T-helper 2 cell treated with Interferon-gamma antibody and Interleukin-4, amounts not matched to agents 5 μg/mL and 100 μg/mL, for 36 hours (primary cell): ENCODE data around the gene CYS1.

Experiments
- DNase-seq: peaks from one replicate; pipeline ENCODE4 v3.0.0; 2021; ENCODE audit warnings: low spot score
- H3K27ac Mint-ChIP-seq: one replicate; pipeline ENCODE4 v1.8.0; 2021; ENCODE audit warnings: mild to moderate bottlenecking, mixed read lengths
- H3K27me3 Mint-ChIP-seq: one replicate; pipeline ENCODE4 v1.8.0; 2021; ENCODE audit warnings: low read depth, mixed read lengths
- H3K36me3 Mint-ChIP-seq: one replicate; pipeline ENCODE4 v1.8.0; 2021; ENCODE audit warnings: low read depth, mixed read lengths
- H3K4me1 Mint-ChIP-seq: one replicate; pipeline ENCODE4 v1.8.0; 2021; ENCODE audit warnings: low read depth, mixed read lengths
- H3K4me3 Mint-ChIP-seq: one replicate; pipeline ENCODE4 v1.8.0; 2022; ENCODE audit warnings: mild to moderate bottlenecking, moderate library complexity, mixed read lengths
- H3K9me3 Mint-ChIP-seq: one replicate; pipeline ENCODE4 v1.8.0; 2021; ENCODE audit warnings: mixed read lengths

The CYS1 gene

DNA sequence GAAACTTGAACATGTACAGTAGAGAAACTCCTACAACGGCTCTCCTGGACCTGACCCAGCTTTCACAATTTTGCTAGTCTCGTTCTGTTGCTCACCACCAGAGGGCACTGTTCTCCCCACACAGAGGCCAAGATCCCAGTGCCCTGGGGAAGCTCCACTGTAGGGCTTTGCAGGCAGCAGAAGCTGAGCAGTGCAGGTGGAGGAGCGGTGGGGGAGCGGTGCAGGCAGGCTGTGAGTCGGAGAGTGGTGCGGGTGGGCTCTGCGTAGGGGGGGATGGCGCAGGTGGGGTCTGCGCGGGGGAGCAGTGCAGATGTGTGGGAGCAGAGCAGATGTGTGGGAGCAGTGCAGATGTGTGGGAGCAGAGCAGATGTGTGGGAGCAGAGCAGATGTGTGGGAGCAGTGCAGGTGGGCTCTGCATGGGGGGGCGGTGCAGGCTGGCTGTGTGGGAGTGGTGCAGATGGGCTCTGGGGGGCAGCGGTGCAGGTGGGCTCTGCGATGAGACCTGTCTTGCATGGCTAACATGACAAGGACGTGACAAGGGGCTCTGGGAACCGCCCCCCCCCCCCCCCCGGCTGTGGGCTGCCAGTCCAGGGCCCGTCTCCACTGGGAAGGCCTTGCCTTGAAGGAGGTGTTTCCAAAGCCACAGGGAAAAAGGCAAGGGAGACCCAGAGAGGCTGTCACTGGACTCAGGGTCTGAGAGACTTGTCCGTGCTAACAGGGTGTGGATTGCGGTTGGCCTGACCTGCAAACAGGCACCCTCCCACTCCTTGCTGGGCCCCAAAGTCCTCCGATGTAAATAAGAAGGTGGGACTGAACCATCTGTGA is 7.3 kb downstream of the CYS1 start:
- Mint-ChIP-seq H3K9me3 (peaks cover 2% of the 10 kb centered on the region), H3K4me3 (no peak overlapping the region), H3K27me3 (peaks cover 47% of the 10 kb centered on the region), H3K36me3 (no peaks in the 10 kb centered on the region), H3K27ac (no peak overlapping the region), H3K4me1 (peaks cover 5% of the 10 kb centered on the region)
- DNase-seq = peak; percentile 74

DNA sequence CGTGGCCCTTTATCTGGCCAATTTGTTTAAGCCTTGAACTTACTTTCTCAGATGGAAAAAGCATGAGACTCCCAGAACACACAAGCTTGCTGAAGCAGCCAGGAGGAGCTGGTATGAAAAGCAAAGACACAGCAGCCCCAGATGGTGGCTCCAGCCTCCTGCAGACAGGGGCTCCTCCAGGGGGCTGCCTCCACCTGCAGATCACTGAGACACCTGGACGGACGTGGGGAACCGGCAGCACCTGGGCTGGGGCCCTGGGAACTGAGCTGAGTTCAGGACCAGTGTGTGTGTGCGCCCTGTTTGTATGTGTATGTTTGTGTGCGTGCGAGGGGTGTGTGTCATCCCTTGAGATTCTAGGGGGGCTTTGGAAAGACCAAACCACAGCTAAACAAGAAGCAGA is 8.6 kb downstream of the CYS1 start:
- Mint-ChIP-seq H3K36me3 (no peaks in the 10 kb centered on the region), H3K27me3 (peaks cover 34% of the 10 kb centered on the region), H3K4me3 (no peak overlapping the region), H3K9me3 (peaks cover 6% of the 10 kb centered on the region), H3K27ac (no peak overlapping the region), H3K4me1 (peaks cover 3% of the 10 kb centered on the region)
- no peak for DNase-seq

DNA sequence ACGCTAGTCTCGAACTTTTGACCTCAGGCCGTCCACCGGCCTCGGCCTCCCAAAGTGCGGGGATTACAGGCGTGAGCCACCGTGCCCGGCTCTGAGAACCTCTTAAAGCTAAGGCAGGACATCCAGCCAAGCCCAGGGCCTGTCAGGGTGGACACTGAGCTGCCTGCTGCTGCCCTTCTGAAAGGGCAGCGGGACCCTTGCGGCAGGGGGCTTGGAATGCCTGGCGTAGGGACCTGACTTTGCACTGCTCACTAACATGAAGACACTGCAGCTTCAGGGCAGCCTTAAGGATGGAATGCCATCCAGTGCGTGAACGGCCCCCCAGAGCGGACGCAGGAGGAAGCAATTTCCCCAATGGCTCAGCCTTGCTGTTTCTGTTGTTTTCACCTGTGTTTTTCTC is 9.0 kb downstream of the CYS1 start:
- Mint-ChIP-seq H3K4me1 (peaks cover 3% of the 10 kb centered on the region), H3K27me3 (peaks cover 30% of the 10 kb centered on the region), H3K36me3 (no peaks in the 10 kb centered on the region), H3K4me3 (no peak overlapping the region), H3K9me3 (peaks cover 6% of the 10 kb centered on the region), H3K27ac (no peak overlapping the region)
- no peak for DNase-seq

DNA sequence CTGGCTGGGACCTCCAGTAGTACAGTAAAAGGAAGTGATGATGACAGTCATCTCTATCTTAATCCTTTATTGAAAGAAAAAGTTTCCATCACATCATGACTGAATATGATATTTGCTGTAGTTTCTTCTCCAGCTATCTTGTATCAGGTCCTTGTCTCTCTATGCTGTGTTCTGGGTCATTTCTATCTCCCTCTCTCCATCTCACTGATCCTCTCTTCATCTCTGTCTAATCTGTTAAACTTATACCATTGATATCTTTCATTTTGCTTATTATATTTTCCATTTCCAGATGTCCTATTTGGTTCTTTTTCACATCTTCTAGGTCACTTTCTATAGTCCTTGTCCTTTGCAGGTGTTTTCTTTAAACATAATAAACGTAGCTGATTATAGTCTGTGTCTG is 12.3 kb downstream of the CYS1 start:
- no peaks in the 10 kb centered on the region for H3K36me3 Mint-ChIP-seq

DNA sequence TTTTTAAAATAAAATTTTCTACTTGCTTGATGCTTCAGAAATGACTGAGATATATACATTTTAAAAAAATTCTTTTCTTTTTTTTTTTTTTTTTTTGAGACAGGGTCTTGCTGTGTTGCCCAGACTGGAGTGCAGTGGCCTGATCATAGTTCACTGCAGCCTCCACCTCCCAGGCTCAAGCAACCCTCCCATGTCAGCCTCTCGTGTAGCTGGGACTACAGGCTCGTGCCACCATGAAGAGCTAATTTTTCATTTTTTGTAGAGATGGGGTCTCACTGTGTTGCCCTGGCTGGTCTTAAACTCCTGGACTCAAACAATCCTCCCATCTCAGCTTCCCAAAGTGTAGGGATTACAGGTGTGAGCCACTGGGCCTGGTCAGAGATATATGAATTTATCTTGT is 12.9 kb downstream of the CYS1 start:
- Mint-ChIP-seq H3K27ac (no peak overlapping the region), H3K36me3 (no peaks in the 10 kb centered on the region), H3K9me3 (peaks cover 6% of the 10 kb centered on the region), H3K4me3 (no peak overlapping the region), H3K4me1 (peaks cover 3% of the 10 kb centered on the region), H3K27me3 (peaks cover 2% of the 10 kb centered on the region)
- DNase-seq = no peak

More for the DNA sequence above, 12.3 kb downstream of the CYS1 start:
- DNase-seq = no peak
- H3K4me3 Mint-ChIP-seq = no peak overlapping the region
- peaks cover 6% of the 10 kb centered on the region for H3K4me1 Mint-ChIP-seq
- peaks cover 6% of the 10 kb centered on the region for H3K27me3 Mint-ChIP-seq
- H3K9me3 Mint-ChIP-seq = peaks cover 6% of the 10 kb centered on the region
- H3K27ac Mint-ChIP-seq = no peak overlapping the region

DNA sequence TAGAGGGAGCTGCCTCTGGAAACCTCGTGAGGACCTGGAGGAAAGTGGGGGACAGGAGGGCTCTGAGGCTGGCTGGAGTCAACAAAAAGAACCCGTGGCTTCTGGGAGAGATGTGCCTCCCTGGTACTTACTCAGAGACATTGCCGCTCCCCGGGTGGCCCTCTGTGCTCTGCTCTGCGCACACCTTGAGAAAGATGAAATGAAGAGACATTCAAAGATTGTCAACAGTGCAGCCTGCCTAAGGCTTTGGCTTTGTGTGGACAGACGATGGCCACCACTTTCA is 14.5 kb downstream of the CYS1 start:
- H3K36me3 Mint-ChIP-seq = no peaks in the 10 kb centered on the region
- H3K4me3 Mint-ChIP-seq = no peak overlapping the region
- DNase-seq = no peak
- no peak overlapping the region for H3K27ac Mint-ChIP-seq
- peaks cover 3% of the 10 kb centered on the region for H3K4me1 Mint-ChIP-seq
- H3K27me3 Mint-ChIP-seq = no peaks in the 10 kb centered on the region
- peaks cover 6% of the 10 kb centered on the region for H3K9me3 Mint-ChIP-seq

DNA sequence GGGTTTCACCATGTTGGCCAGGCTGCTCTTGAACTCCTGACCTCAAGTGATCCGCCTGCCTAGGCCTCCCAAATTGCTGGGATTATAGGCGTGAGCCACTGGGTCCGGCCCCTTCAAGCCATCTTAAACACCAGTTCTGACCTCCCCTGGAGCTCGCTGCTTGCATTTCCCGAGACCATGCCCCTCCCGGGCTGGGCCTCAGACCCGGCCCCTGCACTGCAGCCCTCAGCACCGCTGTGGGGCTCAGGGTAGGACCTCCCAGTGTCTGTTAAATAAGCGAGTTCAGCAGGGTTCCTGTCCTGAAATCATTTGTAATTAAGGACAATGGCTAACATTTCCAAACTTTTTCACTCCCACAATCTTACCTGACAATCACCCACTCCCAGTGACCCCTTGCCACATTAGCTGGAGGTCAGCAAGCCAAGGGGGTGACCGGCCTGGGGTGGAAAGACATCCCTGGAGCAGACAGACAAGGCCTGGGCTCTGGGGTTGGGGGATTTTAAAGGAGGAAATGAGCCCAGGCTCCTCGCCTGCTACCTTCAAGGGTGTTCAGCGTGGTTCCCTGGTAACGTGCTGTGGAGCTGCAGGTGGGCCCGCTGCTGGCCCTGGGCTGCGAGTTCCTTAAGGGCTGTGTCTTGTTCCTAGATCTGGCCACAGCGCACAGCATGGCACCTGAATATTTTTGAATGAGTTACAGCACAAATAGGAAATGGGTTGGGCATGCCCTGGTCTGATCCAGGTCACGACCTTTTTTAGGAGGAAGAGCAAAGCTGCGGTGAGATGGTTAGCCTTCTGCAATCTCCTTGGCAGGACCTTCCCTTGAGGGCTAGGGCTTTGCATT is 15.1 kb downstream of the CYS1 start:
- DNase-seq = no peak
- H3K27ac Mint-ChIP-seq = no peak overlapping the region
- no peak overlapping the region for H3K4me3 Mint-ChIP-seq
- peaks cover 6% of the 10 kb centered on the region for H3K9me3 Mint-ChIP-seq
- no peaks in the 10 kb centered on the region for H3K36me3 Mint-ChIP-seq
- H3K4me1 Mint-ChIP-seq = peaks cover 3% of the 10 kb centered on the region
- no peaks in the 10 kb centered on the region for H3K27me3 Mint-ChIP-seq

DNA sequence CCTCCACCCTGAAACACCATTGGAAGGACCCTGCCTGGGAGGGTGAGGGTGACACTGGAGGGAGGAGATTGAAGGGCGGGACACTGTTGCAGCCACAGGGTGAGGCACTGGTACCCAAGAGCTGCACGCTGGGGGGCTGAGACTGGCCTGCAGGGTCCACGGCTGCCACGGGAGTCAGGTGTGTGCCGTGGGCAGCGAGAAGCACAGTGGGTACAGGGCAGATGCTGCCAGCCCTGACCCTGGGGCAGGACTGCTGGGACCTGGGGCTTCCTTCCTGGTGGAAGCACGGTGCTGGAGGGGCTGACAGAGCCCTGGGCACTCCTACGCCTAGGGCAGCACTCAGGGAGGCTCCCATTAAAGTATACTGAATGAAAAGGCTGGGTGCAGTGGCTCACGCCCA is 16.6 kb downstream of the CYS1 start:
- H3K36me3 Mint-ChIP-seq = no peaks in the 10 kb centered on the region
- DNase-seq = no peak
- peaks cover 3% of the 10 kb centered on the region for H3K4me1 Mint-ChIP-seq
- peaks cover 6% of the 10 kb centered on the region for H3K9me3 Mint-ChIP-seq
- H3K4me3 Mint-ChIP-seq = no peak overlapping the region
- no peak overlapping the region for H3K27ac Mint-ChIP-seq
- H3K27me3 Mint-ChIP-seq = no peaks in the 10 kb centered on the region

DNA sequence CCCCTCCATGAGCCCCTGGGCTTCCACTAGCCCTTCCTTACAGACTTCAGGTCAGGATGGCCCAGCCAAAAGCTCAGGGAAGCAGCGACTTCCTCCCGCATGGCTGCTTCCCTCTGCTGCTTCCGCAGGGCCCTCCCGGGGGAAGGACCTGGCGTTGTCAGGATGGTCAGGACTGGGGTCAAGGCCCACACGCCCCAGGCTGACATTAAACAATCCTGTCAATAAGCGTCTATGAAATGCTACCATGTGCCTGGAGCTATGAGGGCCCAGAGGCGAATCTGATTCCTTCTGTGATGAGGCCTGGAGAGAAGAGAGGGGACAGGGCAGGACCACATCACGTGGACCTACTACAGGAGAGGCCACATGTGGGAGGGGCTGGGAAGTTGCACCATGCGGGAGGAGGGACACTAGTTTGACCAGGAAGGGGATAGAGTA is 17.3 kb downstream of the CYS1 start:
- no peaks in the 10 kb centered on the region for H3K27me3 Mint-ChIP-seq
- H3K36me3 Mint-ChIP-seq = no peaks in the 10 kb centered on the region
- H3K9me3 Mint-ChIP-seq = peaks cover 5% of the 10 kb centered on the region
- DNase-seq = no peak
- H3K4me1 Mint-ChIP-seq = peaks cover 3% of the 10 kb centered on the region
- H3K4me3 Mint-ChIP-seq = no peak overlapping the region
- H3K27ac Mint-ChIP-seq = no peak overlapping the region

DNA sequence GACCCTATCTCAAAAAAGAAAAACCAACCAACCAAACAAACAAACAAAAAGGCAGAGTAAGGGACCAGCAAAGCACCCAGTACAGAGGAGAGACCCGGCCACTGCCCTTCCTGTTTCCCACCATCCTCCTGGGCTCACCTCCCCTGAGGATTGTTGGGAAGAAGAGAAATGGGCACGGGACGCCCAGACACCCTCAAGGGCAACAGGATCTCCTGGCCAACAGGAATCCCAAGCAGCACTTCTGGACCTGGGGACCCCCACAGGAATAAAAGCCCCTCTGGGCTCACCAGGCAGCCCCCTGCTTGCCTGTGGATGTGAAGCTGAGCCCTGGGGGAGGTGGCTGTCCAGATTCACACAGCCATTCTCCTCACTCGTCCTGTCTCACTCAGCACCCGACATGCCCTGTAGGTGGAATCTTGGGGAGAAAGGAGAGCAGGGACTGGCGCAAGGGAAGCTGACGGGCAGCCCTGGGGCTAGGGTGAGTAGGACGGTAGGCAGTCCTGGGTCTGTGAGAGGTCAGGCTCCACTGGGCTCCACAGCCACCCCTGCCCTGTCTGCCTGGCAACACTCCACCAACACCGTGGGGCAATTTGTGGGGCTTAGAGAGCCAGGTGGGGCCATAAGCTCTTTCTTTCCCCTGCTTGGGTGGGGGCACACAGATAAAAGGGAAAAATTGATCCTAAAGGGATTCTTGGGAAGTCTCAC is 18.8 kb downstream of the CYS1 start:
- Mint-ChIP-seq H3K27me3 (no peaks in the 10 kb centered on the region), H3K9me3 (no peaks in the 10 kb centered on the region), H3K36me3 (no peaks in the 10 kb centered on the region), H3K4me1 (peaks cover 6% of the 10 kb centered on the region), H3K27ac (no peak overlapping the region), H3K4me3 (no peak overlapping the region)
- no peak for DNase-seq

DNA sequence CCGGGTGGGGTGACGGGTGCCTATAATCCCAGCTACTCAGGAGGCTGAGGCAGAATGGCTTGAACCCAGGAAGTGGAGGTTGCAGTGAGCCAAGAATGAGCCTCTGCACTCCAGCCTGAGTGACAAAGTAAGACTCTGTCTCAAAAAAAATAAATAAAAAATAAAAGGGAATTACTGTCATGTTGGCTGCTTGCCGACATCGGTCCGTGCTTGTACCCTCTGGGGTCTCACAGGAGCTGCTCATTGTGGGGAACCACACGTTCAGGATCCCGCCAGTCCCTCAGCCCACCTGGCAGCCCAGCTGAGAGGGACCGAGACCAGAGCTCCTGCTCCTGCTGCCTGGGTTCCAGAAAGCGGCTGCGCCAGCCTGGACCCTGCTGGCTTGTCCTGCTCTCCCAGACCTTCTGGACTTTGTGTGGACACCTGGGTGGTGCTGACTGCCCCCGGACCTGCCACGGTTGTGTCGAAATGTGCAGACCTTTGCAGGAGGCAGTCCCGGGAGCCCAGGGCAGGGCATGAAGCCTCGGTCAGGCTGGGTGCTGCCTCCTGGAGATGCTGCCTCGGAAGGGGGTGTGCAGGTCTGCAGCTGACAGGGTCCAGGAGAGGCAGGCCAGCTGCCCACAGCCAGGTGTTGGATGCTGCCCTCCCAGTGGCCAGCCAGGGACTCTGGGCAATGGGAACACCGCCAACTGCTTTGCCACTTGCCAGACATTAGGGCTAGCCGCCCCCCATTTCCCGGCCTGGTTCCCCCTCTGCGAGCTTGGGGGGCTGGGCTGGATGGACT is 20.5 kb downstream of the CYS1 start:
- Mint-ChIP-seq H3K4me1 (peaks cover 4% of the 10 kb centered on the region), H3K27ac (no peak overlapping the region), H3K27me3 (no peaks in the 10 kb centered on the region), H3K4me3 (no peak overlapping the region), H3K36me3 (peaks cover 2% of the 10 kb centered on the region), H3K9me3 (no peaks in the 10 kb centered on the region)
- DNase-seq = no peak

DNA sequence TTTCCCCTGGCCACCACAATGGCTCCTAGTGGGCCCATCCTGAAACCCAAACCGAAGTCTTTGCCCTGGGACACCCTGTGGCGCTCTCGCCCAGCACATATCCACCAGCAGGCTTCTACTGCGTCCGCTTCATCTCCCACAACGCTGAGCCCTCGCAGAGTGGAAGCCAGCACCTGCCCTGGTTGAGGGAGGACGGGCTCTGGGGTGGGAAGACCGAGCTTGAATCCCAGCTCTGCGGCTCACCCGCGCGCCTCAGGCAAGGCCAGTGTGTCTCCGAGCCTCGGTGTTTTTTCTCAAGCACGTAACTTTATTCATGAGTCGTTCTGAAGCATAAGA is 21.2 kb downstream of the CYS1 start:
- Mint-ChIP-seq H3K27me3 (no peaks in the 10 kb centered on the region), H3K4me3 (no peak overlapping the region), H3K27ac (no peak overlapping the region)

DNA sequence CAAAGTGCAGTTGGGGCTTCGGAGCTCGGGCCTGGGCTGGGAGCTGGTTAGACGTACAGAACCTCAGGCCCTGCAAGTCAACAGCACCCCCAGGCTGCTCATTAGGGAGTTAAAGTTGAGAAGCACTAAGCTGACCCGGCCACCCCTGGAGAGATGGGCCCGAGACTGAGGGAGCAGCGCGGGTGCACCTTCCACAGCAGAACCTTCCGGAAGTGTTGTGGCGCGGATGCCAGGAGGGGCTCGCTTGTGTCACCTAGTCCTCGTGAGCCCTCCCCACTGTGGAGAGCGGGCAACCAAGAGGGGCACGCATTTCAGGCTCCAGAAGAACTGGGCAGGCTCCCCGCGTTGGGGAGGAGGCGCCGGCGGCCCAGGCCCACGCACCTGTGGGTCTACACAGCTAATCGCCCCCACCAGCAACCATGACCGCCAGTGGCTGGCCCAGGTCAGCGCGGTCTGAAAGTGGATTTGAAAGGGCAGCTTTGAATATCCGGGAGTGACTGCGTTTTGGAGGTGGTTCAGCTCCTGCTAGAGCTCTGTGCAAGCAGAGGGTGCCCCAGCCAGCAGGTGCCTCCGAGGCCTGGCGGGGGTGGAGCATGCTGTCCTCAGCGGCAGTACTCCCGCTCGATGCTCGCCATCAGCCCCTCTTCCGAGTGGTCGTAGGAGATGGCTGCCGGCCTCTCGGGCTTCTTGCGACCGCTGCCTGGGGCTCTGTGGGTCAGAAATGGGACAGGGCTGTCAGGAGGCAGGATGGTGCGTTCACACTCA is 21.8 kb downstream of the CYS1 start:
- no peak overlapping the region for H3K4me3 Mint-ChIP-seq
- H3K27ac Mint-ChIP-seq = no peak overlapping the region
- H3K4me1 Mint-ChIP-seq = peaks cover 4% of the 10 kb centered on the region
- no peak for DNase-seq
- H3K36me3 Mint-ChIP-seq = peaks cover 5% of the 10 kb centered on the region
- H3K9me3 Mint-ChIP-seq = no peaks in the 10 kb centered on the region
- no peaks in the 10 kb centered on the region for H3K27me3 Mint-ChIP-seq

More for the DNA sequence above, 21.2 kb downstream of the CYS1 start:
- H3K4me1 Mint-ChIP-seq = peaks cover 4% of the 10 kb centered on the region
- no peaks in the 10 kb centered on the region for H3K9me3 Mint-ChIP-seq
- H3K36me3 Mint-ChIP-seq = peaks cover 4% of the 10 kb centered on the region
- no peak for DNase-seq
